Measurements from ENCODE around the gene PLEKHG3. TPM values are rescaled to one million over a fixed set of nuclear protein-coding genes. Genes with fewer than 3 reads are reported as not detected.

Gene PLEKHG3
- total and polyA plus RNA-seq, 9 donors: 17.5 to 92.9 (median 67.7) TPM

GRCh38 chr14:64680013-64680713 lies 24.1 kb upstream of the PLEKHG3 start:
- Histone ChIP-seq H3K27me3 (no peaks in the 10 kb centered on the region), H3K4me3 (no peak overlapping the region), H3K9me3 (no peaks in the 10 kb centered on the region), H3K27ac (peak overlapping the region in 1 of 2 donors; percentile 0), H3K36me3 (no peaks in the 10 kb centered on the region), H3K4me1 (ENCODE audit: insufficient read depth) (peaks cover 18% of the 10 kb centered on the region)
- intact Hi-C loops (cut with DNase I): loop anchor here in 1 of 4 donors (5.0 kb wide), 1 partner anchor 82 kb away; no protein-coding TSS in a partner anchor
- 86 to 90% (median 88%) methylated on average over 10 of the region's 10 CpGs for WGBS, 3 donors
- TF ChIP-seq POLR2A (IDR thresholded peaks at IDR 0.05) (no peak), EP300 (IDR thresholded peaks at IDR 0.05) (no peak)
- TF ChIP-seq, protein P1, sequence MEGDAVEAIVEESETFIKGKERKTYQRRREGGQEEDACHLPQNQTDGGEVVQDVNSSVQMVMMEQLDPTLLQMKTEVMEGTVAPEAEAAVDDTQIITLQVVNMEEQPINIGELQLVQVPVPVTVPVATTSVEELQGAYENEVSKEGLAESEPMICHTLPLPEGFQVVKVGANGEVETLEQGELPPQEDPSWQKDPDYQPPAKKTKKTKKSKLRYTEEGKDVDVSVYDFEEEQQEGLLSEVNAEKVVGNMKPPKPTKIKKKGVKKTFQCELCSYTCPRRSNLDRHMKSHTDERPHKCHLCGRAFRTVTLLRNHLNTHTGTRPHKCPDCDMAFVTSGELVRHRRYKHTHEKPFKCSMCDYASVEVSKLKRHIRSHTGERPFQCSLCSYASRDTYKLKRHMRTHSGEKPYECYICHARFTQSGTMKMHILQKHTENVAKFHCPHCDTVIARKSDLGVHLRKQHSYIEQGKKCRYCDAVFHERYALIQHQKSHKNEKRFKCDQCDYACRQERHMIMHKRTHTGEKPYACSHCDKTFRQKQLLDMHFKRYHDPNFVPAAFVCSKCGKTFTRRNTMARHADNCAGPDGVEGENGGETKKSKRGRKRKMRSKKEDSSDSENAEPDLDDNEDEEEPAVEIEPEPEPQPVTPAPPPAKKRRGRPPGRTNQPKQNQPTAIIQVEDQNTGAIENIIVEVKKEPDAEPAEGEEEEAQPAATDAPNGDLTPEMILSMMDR (IDR thresholded peaks at IDR 0.05): no peak
- DNase-seq: peak in 1 of 5 donors; percentile 30

- WGBS, 3 donors: 69 to 81% (median 76%) methylated on average over 3 of the region's 3 CpGs
- Histone ChIP-seq H3K27me3 (no peaks in the 10 kb centered on the region), H3K4me3 (no peak overlapping the region), H3K36me3 (no peaks in the 10 kb centered on the region), H3K9me3 (no peaks in the 10 kb centered on the region), H3K27ac (peak overlapping the region in 1 of 2 donors; percentile 0), H3K4me1 (ENCODE audit: insufficient read depth) (peaks cover 18% of the 10 kb centered on the region)
- no peak for TF ChIP-seq EP300 (IDR thresholded peaks at IDR 0.05)
- no peak for TF ChIP-seq POLR2A (IDR thresholded peaks at IDR 0.05)
- TF ChIP-seq, protein P1 (IDR thresholded peaks at IDR 0.05): no peak
- intact Hi-C loops (cut with DNase I): loop anchor here in 1 of 4 donors (5.0 kb wide), 1 partner anchor 82 kb away; no protein-coding TSS in a partner anchor
- no peak for DNase-seq
Observed at GRCh38 chr14:64680714-64681065, 23.5 kb upstream of the PLEKHG3 start.

- DNase-seq: peak; percentile 69 to 88 (median 79)
- intact Hi-C loops (cut with DNase I): loop anchor here in 1 of 4 donors (5.0 kb wide), 1 partner anchor 80 kb away; no protein-coding TSS in a partner anchor
- no peaks in the 10 kb centered on the region for H3K27me3 ChIP-seq
- no peak overlapping the region for H3K4me3 ChIP-seq
- no peaks in the 10 kb centered on the region for H3K36me3 ChIP-seq
- WGBS, 3 donors: 13 to 19% (median 16%) methylated on average over 15 of the region's 15 CpGs
- TF ChIP-seq EP300 (IDR thresholded peaks at IDR 0.05): peak; percentile 38
- TF ChIP-seq POLR2A (IDR thresholded peaks at IDR 0.05): no peak
- TF ChIP-seq, protein P1 (IDR thresholded peaks at IDR 0.05): no peak
- peak overlapping the region; percentile 17 to 72 for H3K27ac ChIP-seq
- peaks cover 18% of the 10 kb centered on the region for H3K4me1 ChIP-seq (ENCODE audit: insufficient read depth)
- no peaks in the 10 kb centered on the region for H3K9me3 ChIP-seq
Observed at GRCh38 chr14:64681796-64682710, 22.2 kb upstream of the PLEKHG3 start.

GRCh38 chr14:64682843-64683242 lies 21.4 kb upstream of the PLEKHG3 start:
- intact Hi-C loops (cut with DNase I): loop anchor here in 1 of 4 donors (5.0 kb wide), 1 partner anchor 79 kb away; no protein-coding TSS in a partner anchor
- no peak for DNase-seq
- 81 to 92% (median 92%) methylated on average over 5 of the region's 5 CpGs for WGBS, 3 donors
- Histone ChIP-seq H3K4me1 (ENCODE audit: insufficient read depth) (peaks cover 18% of the 10 kb centered on the region), H3K27me3 (no peaks in the 10 kb centered on the region), H3K36me3 (no peaks in the 10 kb centered on the region), H3K4me3 (no peak overlapping the region), H3K9me3 (no peaks in the 10 kb centered on the region), H3K27ac (peak overlapping the region in 1 of 2 donors; percentile 72)
- TF ChIP-seq POLR2A (IDR thresholded peaks at IDR 0.05): no peak
- TF ChIP-seq, protein P1 (IDR thresholded peaks at IDR 0.05): no peak
- TF ChIP-seq EP300 (IDR thresholded peaks at IDR 0.05): no peak
